Measurements from ENCODE around the gene CNTN5. TPM values are rescaled to one million over a fixed set of nuclear protein-coding genes. Genes with fewer than 3 reads are reported as not detected.

Gene CNTN5
- total and polyA plus RNA-seq, 2 donors (not counting 1 experiment from before 2014, with no cell fraction given), result not detected

DNA sequence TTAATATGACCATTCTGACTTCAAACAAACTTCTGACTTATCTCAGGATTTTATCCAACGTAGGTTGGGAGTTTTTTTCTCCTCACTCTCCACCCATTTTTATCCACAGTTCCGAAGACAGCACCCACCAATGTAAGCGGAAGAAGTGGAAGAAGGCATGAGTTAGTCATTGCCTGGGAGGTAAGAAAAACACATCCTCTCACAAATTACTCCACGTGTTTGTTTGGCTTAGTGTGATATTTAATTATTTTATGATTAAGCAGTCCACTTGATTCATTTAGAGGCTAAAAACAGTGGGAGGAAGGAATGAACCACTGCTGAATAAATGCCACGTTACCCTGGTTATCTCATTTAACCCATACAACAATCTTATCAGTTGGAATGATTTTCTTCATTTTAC is 1276.8 kb downstream of the CNTN5 start:
- ATAC-seq (ENCODE audit: low read depth) (no peak), DNase-seq (no peak)
- Mint-ChIP-seq H3K4me3 (no peak overlapping the region), H3K4me1 (no peaks in the 10 kb centered on the region), H3K27me3 (no peaks in the 10 kb centered on the region), H3K27ac (no peak overlapping the region), H3K9me3 (ENCODE audit: insufficient read depth) (peaks cover 2% of the 10 kb centered on the region)
- Histone ChIP-seq H4K20me1 (ENCODE audit: control insufficient read depth, insufficient read depth, low read length, poor library complexity, severe bottlenecking) (no peaks in the 10 kb centered on the region), H3K4me3 (ENCODE audit: control extremely low read depth in 1 of 5, extremely low read depth in 1 of 5, insufficient read depth in 1 of 5, low read depth in 2 of 5, low read length in 4 of 5) (no peak overlapping the region), H3K9ac (ENCODE audit: low read length) (no peak overlapping the region), H3K9me3 (ENCODE audit: control extremely low read depth in 1 of 3, control insufficient read depth in 2 of 3, insufficient read depth in 1 of 3, low read length in 2 of 3) (peaks cover 0 to 1% (median 0%) of the 10 kb centered on the region in 3 donors), H3K4me2 (replicated peaks; ENCODE audit: low read depth, low read length, poor library complexity, severe bottlenecking) (no peak overlapping the region), H3K36me3 (replicated peaks in 1 of 2; ENCODE audit: control extremely low read depth in 1 of 2, control insufficient read depth in 1 of 2, extremely low read depth in 1 of 2, insufficient read depth in 2 of 2, low read length in 1 of 2) (no peaks in the 10 kb centered on the region), H3K4me1 (ENCODE audit: control insufficient read depth in 2 of 2, insufficient read depth in 2 of 2, low read length in 2 of 2) (no peaks in the 10 kb centered on the region), H2AFZ (ENCODE audit: insufficient read depth, low read depth, low read length, poor library complexity, severe bottlenecking) (no peak overlapping the region), H3K27me3 (replicated peaks in 1 of 4; ENCODE audit: control extremely low read depth in 1 of 4, control insufficient read depth in 3 of 4, insufficient read depth in 4 of 4, low read length in 3 of 4) (no peaks in the 10 kb centered on the region), H3K27ac (ENCODE audit: low read length in 2 of 2) (no peak overlapping the region), H3K79me2 (ENCODE audit: control insufficient read depth, insufficient read depth, low read length) (no peaks in the 10 kb centered on the region)
- TF ChIP-seq CTCF (IDR thresholded peaks at IDR 0.05), result no peak
- ChIA-PET CTCF (no interaction called here), POLR2A (no interaction called here)
- intact Hi-C loops (cut with micrococcal nuclease), result no loop called here
- WGBS (ENCODE audit: insufficient coverage), result no CpG with 5 or more reads among the region's 5 CpGs

- Histone ChIP-seq H3K27ac (ENCODE audit: low read length in 2 of 2) (no peak overlapping the region), H3K9me3 (ENCODE audit: control extremely low read depth in 1 of 3, control insufficient read depth in 2 of 3, insufficient read depth in 1 of 3, low read length in 2 of 3) (no peaks in the 10 kb centered on the region), H3K79me2 (ENCODE audit: control insufficient read depth, insufficient read depth, low read length) (no peaks in the 10 kb centered on the region), H3K9ac (ENCODE audit: low read length) (no peak overlapping the region), H3K36me3 (replicated peaks in 1 of 2; ENCODE audit: control extremely low read depth in 1 of 2, control insufficient read depth in 1 of 2, extremely low read depth in 1 of 2, insufficient read depth in 2 of 2, low read length in 1 of 2) (no peaks in the 10 kb centered on the region), H4K20me1 (ENCODE audit: control insufficient read depth, insufficient read depth, low read length, poor library complexity, severe bottlenecking) (no peaks in the 10 kb centered on the region), H3K4me2 (replicated peaks; ENCODE audit: low read depth, low read length, poor library complexity, severe bottlenecking) (no peak overlapping the region), H3K4me1 (ENCODE audit: control insufficient read depth in 2 of 2, insufficient read depth in 2 of 2, low read length in 2 of 2) (no peaks in the 10 kb centered on the region), H3K4me3 (ENCODE audit: control extremely low read depth in 1 of 5, extremely low read depth in 1 of 5, insufficient read depth in 1 of 5, low read depth in 2 of 5, low read length in 4 of 5) (no peak overlapping the region), H3K27me3 (replicated peaks in 1 of 4; ENCODE audit: control extremely low read depth in 1 of 4, control insufficient read depth in 3 of 4, insufficient read depth in 4 of 4, low read length in 3 of 4) (no peaks in the 10 kb centered on the region), H2AFZ (ENCODE audit: insufficient read depth, low read depth, low read length, poor library complexity, severe bottlenecking) (no peak overlapping the region)
- intact Hi-C loops (cut with micrococcal nuclease), result no loop called here
- H3K9me3 Mint-ChIP-seq (ENCODE audit: insufficient read depth), result peaks cover 2% of the 10 kb centered on the region
- ChIA-PET CTCF (no interaction called here), POLR2A (no interaction called here)
- no peak for DNase-seq
- H3K4me1 Mint-ChIP-seq, result no peaks in the 10 kb centered on the region
- 80% methylated on average over 1 of the region's 3 CpGs for WGBS (ENCODE audit: insufficient coverage)
- H3K27ac Mint-ChIP-seq, result no peak overlapping the region
- no peaks in the 10 kb centered on the region for H3K27me3 Mint-ChIP-seq
- ATAC-seq (ENCODE audit: low read depth), result no peak
- TF ChIP-seq CTCF (IDR thresholded peaks at IDR 0.05), result no peak
- no peak for TF ChIP-seq EZH2 (IDR thresholded peaks at IDR 0.05; ENCODE audit: borderline replicate concordance, insufficient read depth, low read depth, low read length, poor library complexity, severe bottlenecking)
- H3K4me3 Mint-ChIP-seq, result no peak overlapping the region
Observed at GRCh38 chr11:100302824-100303223, 1282.1 kb downstream of the CNTN5 start.

Data from B cell (primary cell).